SK-N-SH (cell line): ENCODE measurements around the gene TEX52. TPM values are rescaled to one million over a fixed set of nuclear protein-coding genes. Genes with fewer than 3 reads are reported as not detected.

Experiments
- CTCF ChIA-PET: fragments of 300-600, 350-600 bp; formaldehyde crosslinking; extraction: SDS; loops from one replicate; lab custom pipeline; 2021; lab: Yijun Ruan, JAX
- POLR2A ChIA-PET: fragments of 350-600 bp; sonication (Branson Sonifier 250); formaldehyde crosslinking; extraction: SDS; loops from one replicate; lab custom pipeline; 2020; ENCODE audit warnings: antibody characterized with exemption, inconsistent platforms; lab: Yijun Ruan, JAX
- DNase-seq: peaks from one replicate; pipeline ENCODE4 v3.0.0; 2012
- H2AFZ ChIP-seq: fragments of 200-600 bp; sonication (generic); 2 replicates; pipeline ENCODE4 v1.8.1; 2016; ENCODE audit warnings: antibody characterized with exemption, mild to moderate bottlenecking, low read depth
- H3F3A ChIP-seq: fragments of 200-600 bp; sonication (generic); replicated peaks from 2 replicates; pipeline ENCODE3; 2016; ENCODE audit warnings: antibody characterized with exemption, mild to moderate bottlenecking; ENCODE audit not compliant: insufficient read depth
- H3K27ac ChIP-seq, 2 experiments: fragments of 200-500 bp in 1 of 2; fragments of 200-600 bp in 1 of 2; sonication (Bioruptor generic) in 1 of 2; sonication (generic), shearing (Covaris generic) in 1 of 2; 2 replicates each; pipeline versions ENCODE4 v1.5.1 to v1.6.1; 2014 to 2016; ENCODE audit warnings: low read depth in 2 of 2, inconsistent platforms in 1 of 2, low read length in 1 of 2, mild to moderate bottlenecking in 1 of 2, mixed read lengths in 1 of 2
- H3K27me3 ChIP-seq: fragments of 200-600 bp; sonication (generic), shearing (Covaris generic); 2 replicates; pipeline ENCODE4 v1.6.1; 2016; ENCODE audit warnings: mixed run types; ENCODE audit not compliant: insufficient read depth
- H3K36me3 ChIP-seq, 2 experiments: fragments of 200-500 bp in 1 of 2; fragments of 200-600 bp in 1 of 2; sonication (Bioruptor generic) in 1 of 2; sonication (generic) in 1 of 2; replicated peaks in 1 of 2; 2 replicates each; pipeline versions ENCODE3 to v1.5.1; 2014 to 2016; ENCODE audit warnings: low read length in 1 of 2, mild to moderate bottlenecking in 1 of 2; ENCODE audit not compliant: insufficient read depth in 2 of 2, control insufficient read depth in 1 of 2
- H3K4me1 ChIP-seq, 2 experiments: fragments of 200-500 bp in 1 of 2; fragments of 200-600 bp in 1 of 2; sonication (Bioruptor generic) in 1 of 2; sonication (generic), shearing (Covaris generic) in 1 of 2; 2 replicates each; pipeline versions ENCODE4 v1.5.1 to v1.6.1; 2014 to 2016; ENCODE audit warnings: low read depth in 1 of 2, low read length in 1 of 2, mixed run types in 1 of 2; ENCODE audit not compliant: insufficient read depth in 2 of 2, control insufficient read depth in 1 of 2
- H3K4me2 ChIP-seq: fragments of 200-600 bp; sonication (generic), shearing (Covaris generic); 2 replicates; pipeline ENCODE4 v1.6.1; 2017; ENCODE audit warnings: mixed run types
- H3K4me3 ChIP-seq, 2 experiments: fragments of 200-500 bp in 1 of 2; fragments of 200-600 bp in 1 of 2; sonication (Bioruptor generic) in 1 of 2; sonication (generic), shearing (Covaris generic) in 1 of 2; 2 replicates each; pipeline versions ENCODE4 v1.5.1 to v1.8.1; 2014 to 2016; ENCODE audit warnings: low read depth in 2 of 2, inconsistent platforms in 1 of 2, low read length in 1 of 2, mild to moderate bottlenecking in 1 of 2, mixed read lengths in 1 of 2, moderate library complexity in 1 of 2
- H3K79me2 ChIP-seq: fragments of 200-600 bp; sonication (generic); 2 replicates; pipeline ENCODE4 v1.8.1; 2017; ENCODE audit warnings: mild to moderate bottlenecking; ENCODE audit not compliant: insufficient read depth
- H3K9ac ChIP-seq: fragments of 200-600 bp; sonication (generic); 2 replicates; pipeline ENCODE4 v1.6.1; 2017; ENCODE audit warnings: mixed run types
- H3K9me2 ChIP-seq: fragments of 200-600 bp; sonication (generic); 2 replicates; pipeline ENCODE4 v1.6.1; 2017; ENCODE audit warnings: mixed run types
- H3K9me3 ChIP-seq: fragments of 200-600 bp; sonication (generic); 2 replicates; pipeline ENCODE4 v1.6.1; 2017; ENCODE audit warnings: mixed run types, mild to moderate bottlenecking, moderate library complexity
- H4K20me1 ChIP-seq: fragments of 200-600 bp; sonication (generic); 2 replicates; pipeline ENCODE4 v1.6.1; 2017; ENCODE audit warnings: mild to moderate bottlenecking, mixed run types; ENCODE audit not compliant: insufficient read depth
- CHD2 ChIP-seq: fragments of 150-350 bp; IDR thresholded peaks from 2 replicates; pipeline ENCODE4 v1.6.1; 2018; ENCODE audit warnings: low read length; ENCODE audit not compliant: partially characterized antibody
- CTCF ChIP-seq: fragments of 200-600 bp; sonication (generic); IDR thresholded peaks from 2 replicates; pipeline ENCODE4 v1.6.1; 2017; ENCODE audit warnings: antibody characterized with exemption, mild to moderate bottlenecking, moderate library complexity
- ELF1 ChIP-seq: IDR thresholded peaks from 2 replicates; pipeline ENCODE4 v1.4.0; 2012
- EP300 ChIP-seq, 2 experiments: IDR thresholded peaks; 2 replicates each; pipeline versions ENCODE4 v1.4.0 to v1.6.1; 2012; ENCODE audit warnings: borderline replicate concordance in 1 of 2, low read depth in 1 of 2, low read length in 1 of 2
- FOXM1 ChIP-seq: IDR thresholded peaks from 2 replicates; pipeline ENCODE4 v1.4.0; 2012; ENCODE audit warnings: low read depth, mild to moderate bottlenecking
- GABPA ChIP-seq: IDR thresholded peaks from 2 replicates; pipeline ENCODE4 v1.4.0; 2012; ENCODE audit warnings: low read depth, mild to moderate bottlenecking
- GATA2 ChIP-seq: sonication (generic); formaldehyde crosslinking; IDR thresholded peaks from 2 replicates; pipeline ENCODE4 v1.5.0; 2020; ENCODE audit warnings: mild to moderate bottlenecking, missing genetic modification reagents
- IRF3 ChIP-seq: fragments of 150-350 bp; IDR thresholded peaks from 2 replicates; pipeline ENCODE4 v1.6.1; 2016; ENCODE audit warnings: mild to moderate bottlenecking, low read depth, low read length
- JUND ChIP-seq: IDR thresholded peaks from 2 replicates; pipeline ENCODE4 v1.4.0; 2012
- MAX ChIP-seq: IDR thresholded peaks from 2 replicates; pipeline ENCODE4 v1.4.0; 2012; ENCODE audit warnings: low read depth
- MEF2A ChIP-seq: IDR thresholded peaks from 2 replicates; pipeline ENCODE4 v1.4.0; 2012; ENCODE audit warnings: low read depth, borderline replicate concordance
- MXI1 ChIP-seq: IDR thresholded peaks from 2 replicates; pipeline ENCODE4 v1.6.1; 2012; ENCODE audit warnings: mild to moderate bottlenecking, low read depth, low read length, improper control_type of control experiment
- NRF1 ChIP-seq: IDR thresholded peaks from 2 replicates; pipeline ENCODE4 v1.6.1; 2012; ENCODE audit warnings: low read depth, mild to moderate bottlenecking, low read length
- PBX3 ChIP-seq: IDR thresholded peaks from 2 replicates; pipeline ENCODE4; 2012
- POLR2AphosphoS5 ChIP-seq: IDR thresholded peaks from 2 replicates; pipeline ENCODE4 v1.6.1; 2012; ENCODE audit warnings: low read depth, low read length
- RCOR1 ChIP-seq: fragments of 150-350 bp; IDR thresholded peaks from 2 replicates; pipeline ENCODE4 v1.6.1; 2017; ENCODE audit warnings: antibody characterized with exemption, low read length
- REST ChIP-seq: IDR thresholded peaks from 2 replicates; pipeline ENCODE4 v1.6.1; 2012; ENCODE audit warnings: mild to moderate bottlenecking, low read depth, low read length, moderate library complexity
- SMC3 ChIP-seq: IDR thresholded peaks from 2 replicates; pipeline ENCODE4 v1.6.1; 2012; ENCODE audit warnings: low read depth, low read length, improper control_type of control experiment
- ZBTB33 ChIP-seq: IDR thresholded peaks from 2 replicates; pipeline ENCODE4 v1.4.0; 2012; ENCODE audit warnings: low read depth, borderline replicate concordance
- WGBS: methylation state at CpG from one replicate; pipeline ENCODE4 v1.1.6; 2017; ENCODE audit warnings: low lambda C conversion rate; 5-methylcytosine and 5-hydroxymethylcytosine counted together
- polyA plus RNA-seq, 3 experiments: library from polyadenylated mRNA; depleted of rRNA; stranded (reverse); fragments of >200 nt; gene quantifications; 2 replicates each; pipeline ENCODE4 v1.2.3, GENCODE V29; 2012

TEX52 gene
- polyA plus RNA-seq, 1 of the 3 experiments (the other 2 are of a cell fraction): not detected

- H3K27ac ChIP-seq: no peak overlapping the region
- no peak overlapping the region for H2AFZ ChIP-seq
- no peaks in the 10 kb centered on the region for H3K9me3 ChIP-seq
- no peak for TF ChIP-seq ELF1
- POLR2A ChIA-PET: no interaction called here
- DNase-seq: no peak
- H3K4me1 ChIP-seq: peaks cover 4 to 15% of the 10 kb centered on the region in 2 experiments; a peak in 3 of 4 replicates
- no peak overlapping the region for H3K4me2 ChIP-seq
- no peak overlapping the region for H3K9ac ChIP-seq
- H3K9me2 ChIP-seq: no peaks in the 10 kb centered on the region
- no peaks in the 10 kb centered on the region for H3K36me3 ChIP-seq
- no peaks in the 10 kb centered on the region for H3K79me2 ChIP-seq
- H3K4me3 ChIP-seq: no peak overlapping the region
- no peaks in the 10 kb centered on the region for H3F3A ChIP-seq
- WGBS: 95% methylated on average over 9 of the region's 9 CpGs
- no peaks in the 10 kb centered on the region for H4K20me1 ChIP-seq
- H3K27me3 ChIP-seq: no peaks in the 10 kb centered on the region
- CTCF ChIA-PET: interaction anchor here (0.7 to 3.5 kb wide), 7 partner anchors 12 to 208 kb away, joined by 3 to 15 read pairs (median 4); partner anchors contain the start of gene ITFG2
These were observed 23.0 kb downstream of the TEX52 start for GRCh38 chr12:2833810-2834209.

- H3K4me1 ChIP-seq: peaks cover 4 to 15% of the 10 kb centered on the region in 2 experiments; a peak in 3 of 4 replicates
- H4K20me1 ChIP-seq: no peaks in the 10 kb centered on the region
- H3F3A ChIP-seq: no peaks in the 10 kb centered on the region
- H3K4me3 ChIP-seq: no peak overlapping the region
- no peak overlapping the region for H3K4me2 ChIP-seq
- ChIA-PET CTCF (interaction anchor here (0.9 to 3.5 kb wide), 3 partner anchors 13 to 111 kb away, joined by 4 to 15 read pairs (median 4); no protein-coding TSS in a partner anchor), POLR2A (no interaction called here)
- H3K36me3 ChIP-seq: no peaks in the 10 kb centered on the region
- no peaks in the 10 kb centered on the region for H3K27me3 ChIP-seq
- no peak overlapping the region for H2AFZ ChIP-seq
- no peaks in the 10 kb centered on the region for H3K9me2 ChIP-seq
- no peak overlapping the region for H3K9ac ChIP-seq
- H3K27ac ChIP-seq: no peak overlapping the region
- H3K9me3 ChIP-seq: no peaks in the 10 kb centered on the region
- no peak for DNase-seq
- WGBS: 84% methylated on average over 5 of the region's 5 CpGs
- no peaks in the 10 kb centered on the region for H3K79me2 ChIP-seq
- TF ChIP-seq CHD2 (no peak), MXI1 (no peak), PBX3 (no peak), IRF3 (no peak), ZBTB33 (no peak), MEF2A (no peak), REST (no peak), FOXM1 (no peak), GATA2 (CRISPR knock-in tag) (no peak), JUND (no peak), NRF1 (no peak), EP300 (IDR thresholded peaks at IDR 0.05; ENCODE audit: borderline replicate concordance in 1 of 2, low read depth in 1 of 2, low read length in 1 of 2) (no peak), CTCF (no peak), GABPA (no peak), POLR2AphosphoS5 (no peak), SMC3 (no peak), MAX (no peak), RCOR1 (no peak)
These were observed 23.5 kb downstream of the TEX52 start for GRCh38 chr12:2833327-2833726.
